Measurements from ENCODE around the gene ARRDC1. TPM values are rescaled to one million over a fixed set of nuclear protein-coding genes. Genes with fewer than 3 reads are reported as not detected.

The ARRDC1 gene
- polyA plus RNA-seq, 1 donor from 2014 or later, result 53.4 TPM

- H3K27ac ChIP-seq (ENCODE audit: low read length), result no peak overlapping the region
- no peak overlapping the region for H3K9ac ChIP-seq (ENCODE audit: low read length)
- H3F3A ChIP-seq (ENCODE audit: insufficient read depth, low read length, poor library complexity, severe bottlenecking), result no peaks in the 10 kb centered on the region
- no peaks in the 10 kb centered on the region for H3K36me3 ChIP-seq (ENCODE audit: insufficient read depth, low read length)
- H3K27me3 ChIP-seq (ENCODE audit: insufficient read depth, low read depth, low read length), result no peaks in the 10 kb centered on the region
- H3K4me2 ChIP-seq (ENCODE audit: low read length), result no peak overlapping the region
- H3K4me3 ChIP-seq (ENCODE audit: low read length), result no peak overlapping the region
- peaks cover 35% of the 10 kb centered on the region for H3K79me2 ChIP-seq (replicated peaks; ENCODE audit: insufficient read depth, low read length)
- no peak overlapping the region for H2AFZ ChIP-seq (ENCODE audit: low read depth, low read length)
- H3K9me2 ChIP-seq (ENCODE audit: insufficient read depth, low read length), result no peaks in the 10 kb centered on the region
- H4K20me1 ChIP-seq (ENCODE audit: insufficient read depth), result no peaks in the 10 kb centered on the region
- H3K9me3 ChIP-seq (ENCODE audit: low read length), result no peaks in the 10 kb centered on the region
- TF ChIP-seq RAD21 (conservative IDR thresholded peaks at IDR 0.05), result no peak
- TF ChIP-seq EP300 (conservative IDR thresholded peaks at IDR 0.05; ENCODE audit: poor library complexity, severe bottlenecking), result no peak
- TF ChIP-seq TAF1 (IDR thresholded peaks at IDR 0.05; ENCODE audit: low read depth), result no peak
- no peak for TF ChIP-seq CTCF (IDR thresholded peaks at IDR 0.05; ENCODE audit: poor library complexity, severe bottlenecking)
- no peak for TF ChIP-seq EZH2 (IDR thresholded peaks at IDR 0.05; ENCODE audit: borderline replicate concordance, insufficient read depth, low read length, poor library complexity, severe bottlenecking)
These were observed 50.9 kb downstream of the ARRDC1 start for GRCh38 chr9:137656416-137656815.

DNA sequence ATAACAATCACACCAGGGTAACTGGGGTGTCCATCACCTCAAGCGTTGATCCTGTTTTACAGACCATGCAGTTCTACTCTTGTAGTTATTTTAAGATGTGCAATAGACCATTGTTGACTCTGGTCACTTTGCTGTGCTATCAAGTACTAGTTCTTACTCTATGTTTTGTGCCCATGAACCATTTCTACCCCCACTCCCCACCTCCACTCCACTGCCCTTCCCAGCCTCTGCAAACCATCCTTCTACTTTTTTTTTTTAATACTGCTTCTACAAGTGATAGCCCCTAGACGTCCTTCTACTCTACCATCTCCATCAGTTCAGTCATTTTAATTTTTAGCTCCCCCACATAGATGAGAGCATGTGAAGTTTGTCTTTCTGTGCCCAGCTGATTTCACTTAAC, 52.1 kb downstream of the ARRDC1 start:
- Histone ChIP-seq H3K4me3 (ENCODE audit: low read length) (no peak overlapping the region), H3K9me3 (ENCODE audit: low read length) (no peaks in the 10 kb centered on the region), H3K9me2 (ENCODE audit: insufficient read depth, low read length) (no peaks in the 10 kb centered on the region), H3K79me2 (replicated peaks; ENCODE audit: insufficient read depth, low read length) (peaks cover 29% of the 10 kb centered on the region), H3K36me3 (ENCODE audit: insufficient read depth, low read length) (no peaks in the 10 kb centered on the region), H4K20me1 (ENCODE audit: insufficient read depth) (no peaks in the 10 kb centered on the region), H3K27ac (ENCODE audit: low read length) (no peak overlapping the region), H3K27me3 (ENCODE audit: insufficient read depth, low read depth, low read length) (no peaks in the 10 kb centered on the region), H3F3A (ENCODE audit: insufficient read depth, low read length, poor library complexity, severe bottlenecking) (no peaks in the 10 kb centered on the region), H3K4me2 (ENCODE audit: low read length) (no peak overlapping the region), H2AFZ (ENCODE audit: low read depth, low read length) (no peak overlapping the region), H3K9ac (ENCODE audit: low read length) (no peak overlapping the region)
- TF ChIP-seq EZH2 (IDR thresholded peaks at IDR 0.05; ENCODE audit: borderline replicate concordance, insufficient read depth, low read length, poor library complexity, severe bottlenecking), result no peak
- no peak for TF ChIP-seq MXI1 (conservative IDR thresholded peaks at IDR 0.05; ENCODE audit: poor library complexity, severe bottlenecking)
- TF ChIP-seq RAD21 (conservative IDR thresholded peaks at IDR 0.05), result no peak
- no peak for TF ChIP-seq EP300 (conservative IDR thresholded peaks at IDR 0.05; ENCODE audit: poor library complexity, severe bottlenecking)
- TF ChIP-seq TAF1 (IDR thresholded peaks at IDR 0.05; ENCODE audit: low read depth), result no peak
- no peak for TF ChIP-seq CTCF (IDR thresholded peaks at IDR 0.05; ENCODE audit: poor library complexity, severe bottlenecking)
- TF ChIP-seq POLR2AphosphoS5 (IDR thresholded peaks at IDR 0.05), result no peak
- TF ChIP-seq SMC3 (conservative IDR thresholded peaks at IDR 0.05; ENCODE audit: poor library complexity), result no peak
- TF ChIP-seq, protein P1, sequence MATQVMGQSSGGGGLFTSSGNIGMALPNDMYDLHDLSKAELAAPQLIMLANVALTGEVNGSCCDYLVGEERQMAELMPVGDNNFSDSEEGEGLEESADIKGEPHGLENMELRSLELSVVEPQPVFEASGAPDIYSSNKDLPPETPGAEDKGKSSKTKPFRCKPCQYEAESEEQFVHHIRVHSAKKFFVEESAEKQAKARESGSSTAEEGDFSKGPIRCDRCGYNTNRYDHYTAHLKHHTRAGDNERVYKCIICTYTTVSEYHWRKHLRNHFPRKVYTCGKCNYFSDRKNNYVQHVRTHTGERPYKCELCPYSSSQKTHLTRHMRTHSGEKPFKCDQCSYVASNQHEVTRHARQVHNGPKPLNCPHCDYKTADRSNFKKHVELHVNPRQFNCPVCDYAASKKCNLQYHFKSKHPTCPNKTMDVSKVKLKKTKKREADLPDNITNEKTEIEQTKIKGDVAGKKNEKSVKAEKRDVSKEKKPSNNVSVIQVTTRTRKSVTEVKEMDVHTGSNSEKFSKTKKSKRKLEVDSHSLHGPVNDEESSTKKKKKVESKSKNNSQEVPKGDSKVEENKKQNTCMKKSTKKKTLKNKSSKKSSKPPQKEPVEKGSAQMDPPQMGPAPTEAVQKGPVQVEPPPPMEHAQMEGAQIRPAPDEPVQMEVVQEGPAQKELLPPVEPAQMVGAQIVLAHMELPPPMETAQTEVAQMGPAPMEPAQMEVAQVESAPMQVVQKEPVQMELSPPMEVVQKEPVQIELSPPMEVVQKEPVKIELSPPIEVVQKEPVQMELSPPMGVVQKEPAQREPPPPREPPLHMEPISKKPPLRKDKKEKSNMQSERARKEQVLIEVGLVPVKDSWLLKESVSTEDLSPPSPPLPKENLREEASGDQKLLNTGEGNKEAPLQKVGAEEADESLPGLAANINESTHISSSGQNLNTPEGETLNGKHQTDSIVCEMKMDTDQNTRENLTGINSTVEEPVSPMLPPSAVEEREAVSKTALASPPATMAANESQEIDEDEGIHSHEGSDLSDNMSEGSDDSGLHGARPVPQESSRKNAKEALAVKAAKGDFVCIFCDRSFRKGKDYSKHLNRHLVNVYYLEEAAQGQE (IDR thresholded peaks at IDR 0.05; ENCODE audit: borderline replicate concordance), result no peak
